ENCODE results near the gene NUMB. TPM values are rescaled to one million over a fixed set of nuclear protein-coding genes. Genes with fewer than 3 reads are reported as not detected.
"Not testable (repeated sequence)": the region's sequence is repeated elsewhere in the genome, so short reads cannot be mapped to it uniquely, and the experiment has no call there.

Gene NUMB
- total RNA-seq, 2 experiments from 2014 or later = 35.7 to 54.9 TPM

- DNase-seq (no peak), ATAC-seq (no peak)
- no peaks in the 10 kb centered on the region for H3K9me3 Mint-ChIP-seq (ENCODE audit: low read depth)
- H3K27me3 Mint-ChIP-seq = no peaks in the 10 kb centered on the region
- peaks cover 4% of the 10 kb centered on the region for H3K36me3 Mint-ChIP-seq (ENCODE audit: low read depth)
- H3K27ac Mint-ChIP-seq = no peak overlapping the region
- CTCF ChIA-PET = interaction anchor here (0.6 kb wide), 1 partner anchor 593 kb away, joined by 3 read pairs; no protein-coding TSS in a partner anchor
- no peaks in the 10 kb centered on the region for H3K4me1 Mint-ChIP-seq
- POLR2A ChIA-PET = no interaction called here
- intact Hi-C loops (cut with DNase I, micrococcal nuclease) = no loop called here
- no peak overlapping the region for H3K4me3 Mint-ChIP-seq
Measured at GRCh38 chr14:73358187-73358586, 100.2 kb downstream of the NUMB start.

- H3K36me3 Mint-ChIP-seq (ENCODE audit: low read depth); DNase-seq; H3K4me1 Mint-ChIP-seq; POLR2A ChIA-PET; H3K4me3 Mint-ChIP-seq; H3K27me3 Mint-ChIP-seq; H3K27ac Mint-ChIP-seq; intact Hi-C loops (cut with DNase I, micrococcal nuclease); ATAC-seq; H3K9me3 Mint-ChIP-seq (ENCODE audit: low read depth): not testable (repeated sequence)
- CTCF ChIA-PET = interaction anchor here (0.6 kb wide), 1 partner anchor 32 kb away, joined by 3 read pairs; no protein-coding TSS in a partner anchor
Measured at GRCh38 chr14:73349091-73349490, 109.3 kb downstream of the NUMB start.

- DNase-seq (no peak), ATAC-seq (no peak)
- no peak overlapping the region for H3K27ac Mint-ChIP-seq
- CTCF ChIA-PET = interaction anchor here (0.6 to 1.0 kb wide), 2 partner anchors 16 to 128 kb away, joined by 3 to 4 read pairs; no protein-coding TSS in a partner anchor
- peaks cover 3% of the 10 kb centered on the region for H3K4me1 Mint-ChIP-seq
- POLR2A ChIA-PET = interaction anchor here (0.7 kb wide), 1 partner anchor 52 kb away, joined by 3 read pairs; no protein-coding TSS in a partner anchor
- intact Hi-C loops (cut with DNase I, micrococcal nuclease) = no loop called here
- no peaks in the 10 kb centered on the region for H3K27me3 Mint-ChIP-seq
- H3K9me3 Mint-ChIP-seq (ENCODE audit: low read depth) = no peaks in the 10 kb centered on the region
- H3K36me3 Mint-ChIP-seq (ENCODE audit: low read depth) = no peaks in the 10 kb centered on the region
- H3K4me3 Mint-ChIP-seq = no peak overlapping the region
Measured at GRCh38 chr14:73344319-73344718, 114.0 kb downstream of the NUMB start.

GRCh38 chr14:73342670-73343069 is 115.7 kb downstream of the NUMB start:
- ATAC-seq (no peak), DNase-seq (no peak)
- Mint-ChIP-seq H3K9me3 (ENCODE audit: low read depth) (no peaks in the 10 kb centered on the region), H3K27ac (no peak overlapping the region), H3K4me3 (no peak overlapping the region), H3K36me3 (ENCODE audit: low read depth) (no peaks in the 10 kb centered on the region), H3K4me1 (peaks cover 2% of the 10 kb centered on the region), H3K27me3 (no peaks in the 10 kb centered on the region)
- intact Hi-C loops (cut with DNase I, micrococcal nuclease) = no loop called here
- CTCF ChIA-PET = interaction anchor here (0.8 kb wide), 1 partner anchor 10 kb away, joined by 3 read pairs; no protein-coding TSS in a partner anchor
- POLR2A ChIA-PET = no interaction called here

- H3K36me3 Mint-ChIP-seq (ENCODE audit: low read depth) = no peaks in the 10 kb centered on the region
- intact Hi-C loops (cut with DNase I, micrococcal nuclease) = no loop called here
- no peaks in the 10 kb centered on the region for H3K9me3 Mint-ChIP-seq (ENCODE audit: low read depth)
- H3K4me3 Mint-ChIP-seq = no peak overlapping the region
- H3K27me3 Mint-ChIP-seq = no peaks in the 10 kb centered on the region
- POLR2A ChIA-PET = no interaction called here
- H3K4me1 Mint-ChIP-seq = no peaks in the 10 kb centered on the region
- no peak for DNase-seq
- CTCF ChIA-PET = interaction anchor here (1.3 kb wide), 1 partner anchor 10 kb away, joined by 6 read pairs; no protein-coding TSS in a partner anchor
- no peak for ATAC-seq
- no peak overlapping the region for H3K27ac Mint-ChIP-seq
Measured at GRCh38 chr14:73339846-73340595, 118.3 kb downstream of the NUMB start.

- Mint-ChIP-seq H3K4me3 (no peak overlapping the region), H3K27ac (no peak overlapping the region), H3K9me3 (ENCODE audit: low read depth) (no peaks in the 10 kb centered on the region), H3K36me3 (ENCODE audit: low read depth) (no peaks in the 10 kb centered on the region), H3K27me3 (no peaks in the 10 kb centered on the region), H3K4me1 (no peaks in the 10 kb centered on the region)
- POLR2A ChIA-PET = no interaction called here
- ATAC-seq (no peak), DNase-seq (no peak)
- intact Hi-C loops (cut with DNase I, micrococcal nuclease) = no loop called here
- CTCF ChIA-PET = interaction anchor here (0.7 kb wide), 1 partner anchor 251 kb away, joined by 3 read pairs; no protein-coding TSS in a partner anchor
Measured at GRCh38 chr14:73339206-73339605, 119.1 kb downstream of the NUMB start.

- no peaks in the 10 kb centered on the region for H3K27me3 Mint-ChIP-seq
- no peak overlapping the region for H3K27ac Mint-ChIP-seq
- DNase-seq = no peak
- intact Hi-C loops (cut with DNase I, micrococcal nuclease) = no loop called here
- CTCF ChIA-PET = interaction anchor here (0.7 to 1.0 kb wide), 2 partner anchors 43 to 220 kb away, joined by 3 to 4 read pairs; partner anchors contain the start of gene HEATR4
- no peaks in the 10 kb centered on the region for H3K4me1 Mint-ChIP-seq
- POLR2A ChIA-PET = no interaction called here
- ATAC-seq = no peak
- no peak overlapping the region for H3K4me3 Mint-ChIP-seq
- no peaks in the 10 kb centered on the region for H3K9me3 Mint-ChIP-seq (ENCODE audit: low read depth)
- no peaks in the 10 kb centered on the region for H3K36me3 Mint-ChIP-seq (ENCODE audit: low read depth)
Measured at GRCh38 chr14:73338551-73338950, 119.8 kb downstream of the NUMB start.

GRCh38 chr14:73333031-73333430 is 125.3 kb downstream of the NUMB start:
- Mint-ChIP-seq H3K4me1 (no peaks in the 10 kb centered on the region), H3K27ac (no peak overlapping the region), H3K9me3 (ENCODE audit: low read depth) (no peaks in the 10 kb centered on the region), H3K27me3 (no peaks in the 10 kb centered on the region), H3K4me3 (no peak overlapping the region), H3K36me3 (ENCODE audit: low read depth) (no peaks in the 10 kb centered on the region)
- intact Hi-C loops (cut with DNase I, micrococcal nuclease) = no loop called here
- DNase-seq (no peak), ATAC-seq (no peak)
- ChIA-PET POLR2A (no interaction called here), CTCF (interaction anchor here (1.5 kb wide), 1 partner anchor 38 kb away, joined by 5 read pairs; no protein-coding TSS in a partner anchor)

GRCh38 chr14:73325630-73326299 is 132.6 kb downstream of the NUMB start:
- Mint-ChIP-seq H3K4me3 (no peak overlapping the region), H3K27ac (no peak overlapping the region), H3K4me1 (peaks cover 31% of the 10 kb centered on the region), H3K36me3 (ENCODE audit: low read depth) (no peaks in the 10 kb centered on the region), H3K27me3 (no peaks in the 10 kb centered on the region), H3K9me3 (ENCODE audit: low read depth) (no peaks in the 10 kb centered on the region)
- ChIA-PET CTCF (interaction anchor here (0.5 to 1.0 kb wide), 4 partner anchors 21 to 155 kb away, joined by 3 read pairs; no protein-coding TSS in a partner anchor), POLR2A (no interaction called here)
- ATAC-seq = no peak
- intact Hi-C loops (cut with DNase I, micrococcal nuclease) = no loop called here
- DNase-seq = no peak

- intact Hi-C loops (cut with DNase I, micrococcal nuclease) = no loop called here
- Mint-ChIP-seq H3K9me3 (ENCODE audit: low read depth) (no peaks in the 10 kb centered on the region), H3K4me3 (no peak overlapping the region), H3K4me1 (peaks cover 31% of the 10 kb centered on the region), H3K36me3 (ENCODE audit: low read depth) (no peaks in the 10 kb centered on the region), H3K27me3 (no peaks in the 10 kb centered on the region), H3K27ac (no peak overlapping the region)
- CTCF ChIA-PET = interaction anchor here (0.7 to 1.0 kb wide), 2 partner anchors 78 to 154 kb away, joined by 3 read pairs; no protein-coding TSS in a partner anchor
- DNase-seq (no peak), ATAC-seq (no peak)
- POLR2A ChIA-PET = no interaction called here
Measured at GRCh38 chr14:73325063-73325462, 133.3 kb downstream of the NUMB start.

GRCh38 chr14:73324533-73324932 is 133.8 kb downstream of the NUMB start:
- POLR2A ChIA-PET = no interaction called here
- ATAC-seq = no peak
- DNase-seq = no peak
- Mint-ChIP-seq H3K4me1 (peaks cover 31% of the 10 kb centered on the region), H3K9me3 (ENCODE audit: low read depth) (no peaks in the 10 kb centered on the region), H3K27me3 (no peaks in the 10 kb centered on the region), H3K4me3 (no peak overlapping the region), H3K27ac (no peak overlapping the region), H3K36me3 (ENCODE audit: low read depth) (no peaks in the 10 kb centered on the region)
- CTCF ChIA-PET = interaction anchor here (0.7 to 1.0 kb wide), 3 partner anchors 21 to 154 kb away, joined by 3 read pairs; no protein-coding TSS in a partner anchor
- intact Hi-C loops (cut with DNase I, micrococcal nuclease) = no loop called here
